ENCODE measurements around the gene LRRC56.

DNA sequence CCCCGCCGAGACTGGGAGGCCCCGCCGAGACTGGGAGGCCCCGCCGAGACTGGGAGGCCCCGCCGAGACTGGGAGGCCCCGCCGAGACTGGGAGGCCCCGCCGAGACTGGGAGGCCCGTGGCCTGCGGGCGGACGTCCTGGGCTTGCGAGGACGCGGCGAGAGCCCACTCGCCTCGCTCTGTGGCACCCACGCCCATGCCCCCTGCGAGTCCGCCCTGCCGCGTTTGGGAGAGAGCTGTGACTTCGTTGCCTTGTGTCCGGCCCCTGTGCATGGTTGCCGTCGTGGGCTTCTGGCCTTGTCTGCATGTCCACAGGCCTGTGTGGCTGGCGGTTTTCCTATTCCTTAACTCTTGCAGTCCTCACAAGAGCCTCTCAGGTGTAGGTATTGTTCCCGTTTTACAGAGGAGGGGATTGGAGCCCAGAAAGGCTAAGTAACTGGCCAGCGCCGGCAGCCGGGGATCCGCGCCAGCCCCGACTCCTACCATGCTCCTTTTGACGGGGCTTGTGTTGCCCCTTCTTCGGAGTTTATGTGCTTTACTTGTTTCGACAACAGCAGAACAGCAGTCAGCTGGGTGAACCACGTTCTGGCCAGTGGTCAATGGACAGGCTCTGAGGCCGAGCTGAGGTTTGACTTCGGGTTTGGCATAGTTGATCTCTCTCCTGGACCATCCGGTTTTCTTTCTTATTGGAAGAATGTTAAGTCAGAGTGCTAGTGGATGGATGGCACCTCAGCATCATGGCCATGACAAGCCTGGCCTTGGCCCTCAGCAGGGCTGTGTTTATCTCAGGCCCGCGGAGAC, 39.7 kb downstream of the LRRC56 start:
- TF ChIP-seq TAF1 (IDR thresholded peaks at IDR 0.05; ENCODE audit: borderline replicate concordance, insufficient read depth, low read length) (no peak), POLR2AphosphoS5 (IDR thresholded peaks at IDR 0.05; ENCODE audit: low read depth, low read length) (no peak), SIN3A (IDR thresholded peaks at IDR 0.05; ENCODE audit: borderline replicate concordance, insufficient read depth, low read length) (no peak), FOXP2 (optimal IDR thresholded peaks at IDR 0.05; ENCODE audit: borderline replicate concordance, extremely low read depth, extremely low read length, insufficient read depth) (no peak)
- TF ChIP-seq, protein P1, sequence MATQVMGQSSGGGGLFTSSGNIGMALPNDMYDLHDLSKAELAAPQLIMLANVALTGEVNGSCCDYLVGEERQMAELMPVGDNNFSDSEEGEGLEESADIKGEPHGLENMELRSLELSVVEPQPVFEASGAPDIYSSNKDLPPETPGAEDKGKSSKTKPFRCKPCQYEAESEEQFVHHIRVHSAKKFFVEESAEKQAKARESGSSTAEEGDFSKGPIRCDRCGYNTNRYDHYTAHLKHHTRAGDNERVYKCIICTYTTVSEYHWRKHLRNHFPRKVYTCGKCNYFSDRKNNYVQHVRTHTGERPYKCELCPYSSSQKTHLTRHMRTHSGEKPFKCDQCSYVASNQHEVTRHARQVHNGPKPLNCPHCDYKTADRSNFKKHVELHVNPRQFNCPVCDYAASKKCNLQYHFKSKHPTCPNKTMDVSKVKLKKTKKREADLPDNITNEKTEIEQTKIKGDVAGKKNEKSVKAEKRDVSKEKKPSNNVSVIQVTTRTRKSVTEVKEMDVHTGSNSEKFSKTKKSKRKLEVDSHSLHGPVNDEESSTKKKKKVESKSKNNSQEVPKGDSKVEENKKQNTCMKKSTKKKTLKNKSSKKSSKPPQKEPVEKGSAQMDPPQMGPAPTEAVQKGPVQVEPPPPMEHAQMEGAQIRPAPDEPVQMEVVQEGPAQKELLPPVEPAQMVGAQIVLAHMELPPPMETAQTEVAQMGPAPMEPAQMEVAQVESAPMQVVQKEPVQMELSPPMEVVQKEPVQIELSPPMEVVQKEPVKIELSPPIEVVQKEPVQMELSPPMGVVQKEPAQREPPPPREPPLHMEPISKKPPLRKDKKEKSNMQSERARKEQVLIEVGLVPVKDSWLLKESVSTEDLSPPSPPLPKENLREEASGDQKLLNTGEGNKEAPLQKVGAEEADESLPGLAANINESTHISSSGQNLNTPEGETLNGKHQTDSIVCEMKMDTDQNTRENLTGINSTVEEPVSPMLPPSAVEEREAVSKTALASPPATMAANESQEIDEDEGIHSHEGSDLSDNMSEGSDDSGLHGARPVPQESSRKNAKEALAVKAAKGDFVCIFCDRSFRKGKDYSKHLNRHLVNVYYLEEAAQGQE (IDR thresholded peaks at IDR 0.05; ENCODE audit: insufficient read depth in 1 of 2, low read depth in 2 of 2, low read length in 2 of 2): no peak
